ENCODE data around the gene PARD3B. TPM values are rescaled to one million over a fixed set of nuclear protein-coding genes. Genes with fewer than 3 reads are reported as not detected.

Gene PARD3B
- total RNA-seq, 1 experiment from 2014 or later: 6.4 TPM

DNA sequence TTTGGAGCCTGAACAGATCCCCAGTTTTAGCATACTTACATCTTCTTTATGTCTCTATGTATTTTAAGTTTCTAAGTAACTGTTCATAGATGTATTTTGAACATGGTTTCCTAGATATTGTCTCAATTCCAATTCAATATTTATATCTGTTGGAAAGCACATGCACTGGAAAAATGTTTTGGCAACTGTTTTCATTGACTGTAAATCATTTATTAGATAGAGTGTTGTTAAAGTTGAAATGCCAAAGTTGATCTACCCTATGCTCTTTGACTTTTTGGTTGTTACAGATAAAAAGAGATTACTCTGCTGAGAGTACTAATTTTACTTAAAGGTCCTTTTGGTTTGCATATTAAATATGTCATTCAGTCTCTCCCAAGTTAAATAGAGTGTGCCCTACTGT is 792.0 kb downstream of the PARD3B start:
- no peak overlapping the region for H3K56ac ChIP-seq (ENCODE audit: insufficient read length, low read depth, low read length)
- no peaks in the 10 kb centered on the region for H3K4me1 ChIP-seq (ENCODE audit: insufficient read depth, low read length)
- no peak overlapping the region for H2BK20ac ChIP-seq (ENCODE audit: low read depth, low read length, poor library complexity, severe bottlenecking)
- H3K27me3 Mint-ChIP-seq (ENCODE audit: low read depth): no peaks in the 10 kb centered on the region
- no peak overlapping the region for H4K91ac ChIP-seq (ENCODE audit: insufficient read length, low read depth, low read length)
- no peak overlapping the region for H3K18ac ChIP-seq (ENCODE audit: insufficient read length, low read depth, low read length)
- no peaks in the 10 kb centered on the region for H3K23me2 ChIP-seq (ENCODE audit: insufficient read length, low read depth, low read length, poor library complexity, severe bottlenecking)
- peaks cover 10 to 22% (median 15%) of the 10 kb centered on the region in 3 experiments for H3K36me3 Mint-ChIP-seq (ENCODE audit: insufficient read depth in 1 of 3, low read depth in 3 of 3)
- no peak overlapping the region for H3K4me3 Mint-ChIP-seq
- no peak overlapping the region for H3K9ac ChIP-seq (ENCODE audit: extremely low read depth, insufficient read length, low read length)
- no peak overlapping the region for H4K5ac ChIP-seq (ENCODE audit: insufficient read length, low read depth, low read length)
- no peak overlapping the region for H2BK5ac ChIP-seq (ENCODE audit: insufficient read length, low read length)
- no peak overlapping the region for H2BK12ac ChIP-seq (ENCODE audit: insufficient read length, low read depth, low read length)
- TF ChIP-seq, protein P1, sequence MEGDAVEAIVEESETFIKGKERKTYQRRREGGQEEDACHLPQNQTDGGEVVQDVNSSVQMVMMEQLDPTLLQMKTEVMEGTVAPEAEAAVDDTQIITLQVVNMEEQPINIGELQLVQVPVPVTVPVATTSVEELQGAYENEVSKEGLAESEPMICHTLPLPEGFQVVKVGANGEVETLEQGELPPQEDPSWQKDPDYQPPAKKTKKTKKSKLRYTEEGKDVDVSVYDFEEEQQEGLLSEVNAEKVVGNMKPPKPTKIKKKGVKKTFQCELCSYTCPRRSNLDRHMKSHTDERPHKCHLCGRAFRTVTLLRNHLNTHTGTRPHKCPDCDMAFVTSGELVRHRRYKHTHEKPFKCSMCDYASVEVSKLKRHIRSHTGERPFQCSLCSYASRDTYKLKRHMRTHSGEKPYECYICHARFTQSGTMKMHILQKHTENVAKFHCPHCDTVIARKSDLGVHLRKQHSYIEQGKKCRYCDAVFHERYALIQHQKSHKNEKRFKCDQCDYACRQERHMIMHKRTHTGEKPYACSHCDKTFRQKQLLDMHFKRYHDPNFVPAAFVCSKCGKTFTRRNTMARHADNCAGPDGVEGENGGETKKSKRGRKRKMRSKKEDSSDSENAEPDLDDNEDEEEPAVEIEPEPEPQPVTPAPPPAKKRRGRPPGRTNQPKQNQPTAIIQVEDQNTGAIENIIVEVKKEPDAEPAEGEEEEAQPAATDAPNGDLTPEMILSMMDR (conservative IDR thresholded peaks at IDR 0.05): no peak
- peaks cover 10% of the 10 kb centered on the region for H3K9me3 ChIP-seq (ENCODE audit: control insufficient read depth, low read depth, low read length)
- DNase-seq: no peak
- H3K23ac ChIP-seq (ENCODE audit: insufficient read length, low read depth, low read length): no peak overlapping the region
- no peak overlapping the region for H2AK5ac ChIP-seq (ENCODE audit: insufficient read length, low read length)
- peaks cover 14 to 22% of the 10 kb centered on the region in 2 experiments for H3K9me3 Mint-ChIP-seq
- no peak overlapping the region for H3K4me2 ChIP-seq (ENCODE audit: insufficient read depth, insufficient read length, low read length)
- H3K14ac ChIP-seq (ENCODE audit: insufficient read depth, low read length): no peak overlapping the region
- H3K27ac Mint-ChIP-seq: no peak overlapping the region
- no peaks in the 10 kb centered on the region for H3K4me1 Mint-ChIP-seq
- no peaks in the 10 kb centered on the region for H3K79me1 ChIP-seq (ENCODE audit: insufficient read depth, low read depth, low read length, poor library complexity, severe bottlenecking)
- no peak overlapping the region for H2BK120ac ChIP-seq (ENCODE audit: low read depth, low read length, poor library complexity, severe bottlenecking)
- H4K8ac ChIP-seq (replicated peaks; ENCODE audit: insufficient read length, low read depth, low read length): no peak overlapping the region
- H2AFZ ChIP-seq (ENCODE audit: low read length): no peak overlapping the region
- H2BK15ac ChIP-seq (ENCODE audit: low read depth, low read length): no peak overlapping the region
- H3K27ac ChIP-seq (ENCODE audit: insufficient read length, low read depth, low read length): no peak overlapping the region
- H3K27me3 ChIP-seq (ENCODE audit: insufficient read depth, low read length): no peaks in the 10 kb centered on the region
- H4K20me1 ChIP-seq (ENCODE audit: control insufficient read depth, insufficient read depth, insufficient read length): no peaks in the 10 kb centered on the region
- H3K4ac ChIP-seq (ENCODE audit: low read depth, low read length): no peak overlapping the region
- H3K79me2 ChIP-seq (ENCODE audit: insufficient read depth, low read length): no peaks in the 10 kb centered on the region
- no peak overlapping the region for H3T11ph ChIP-seq (ENCODE audit: low read length)

All from H9 (cell line).